IPS-15b (cell line): ENCODE results near the gene RPS5.
"Not testable (repeated sequence)": the region's sequence is repeated elsewhere in the genome, so short reads cannot be mapped to it uniquely, and the experiment has no call there.

Experiments used
- H3K27me3 ChIP-seq: one replicate; pipeline ENCODE4 v1.6.1; 2013; ENCODE audit warnings: low read length; ENCODE audit not compliant: control insufficient read depth, insufficient read depth
- H3K36me3 ChIP-seq: one replicate; pipeline ENCODE4 v1.6.1; 2013; ENCODE audit warnings: low read length; ENCODE audit not compliant: control insufficient read depth, insufficient read depth
- H3K4me1 ChIP-seq: one replicate; pipeline ENCODE4 v1.6.1; 2013; ENCODE audit warnings: mild to moderate bottlenecking, low read length; ENCODE audit not compliant: control insufficient read depth, insufficient read depth
- H3K4me3 ChIP-seq: one replicate; pipeline ENCODE4 v1.5.1; 2013; ENCODE audit warnings: low read depth, low read length
- H3K9ac ChIP-seq: one replicate; pipeline ENCODE4 v1.6.1; 2013; ENCODE audit warnings: low read depth, mild to moderate bottlenecking, low read length
- H3K9me3 ChIP-seq: one replicate; pipeline ENCODE4 v1.6.1; 2013; ENCODE audit warnings: mild to moderate bottlenecking, low read length; ENCODE audit not compliant: control insufficient read depth, insufficient read depth

The RPS5 gene

GRCh38 chr19:58362272-58362994 is 24.6 kb upstream of the RPS5 start, which contains the start of gene ZNF497:
Gene ZNF497 (minus strand): TSS chr19:58362751. CDS start chr19:58357635, 5,116 bp downstream.
- Histone ChIP-seq H3K36me3 (no peaks in the 10 kb centered on the region), H3K9me3 (no peaks in the 10 kb centered on the region)

DNA sequence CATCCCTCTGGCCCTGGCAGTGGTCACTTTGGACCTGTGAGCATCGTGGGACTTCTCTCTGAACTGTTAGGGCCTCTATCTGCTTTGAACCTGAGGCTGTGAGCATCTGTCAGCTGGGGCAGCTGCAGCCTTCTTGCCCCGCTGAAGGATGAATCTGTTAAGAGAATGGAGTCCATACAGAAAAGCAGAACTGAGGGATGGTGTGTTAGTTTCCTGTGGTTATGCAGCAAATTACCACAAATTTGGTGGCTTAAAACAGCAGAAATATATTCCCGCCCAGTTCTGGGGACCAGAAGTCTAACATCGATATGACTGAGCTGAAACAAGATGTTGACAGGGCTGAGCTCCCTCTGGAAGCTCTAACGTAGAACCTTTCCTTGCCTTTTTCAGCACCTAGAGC is 22.9 kb upstream of the RPS5 start:
- Histone ChIP-seq H3K36me3 (no peaks in the 10 kb centered on the region), H3K4me3 (no peak overlapping the region), H3K9me3 (no peaks in the 10 kb centered on the region), H3K9ac (no peak overlapping the region), H3K4me1 (no peaks in the 10 kb centered on the region), H3K27me3 (no peaks in the 10 kb centered on the region)

More at GRCh38 chr19:58362272-58362994, 24.6 kb upstream of the RPS5 start, which contains the start of gene ZNF497:
- Histone ChIP-seq H3K27me3 (no peaks in the 10 kb centered on the region), H3K9ac (peak within 1 kb of the TSS; percentile 91), H3K4me1 (no peaks in the 10 kb centered on the region), H3K4me3 (peak within 1 kb of the TSS; percentile 98)

GRCh38 chr19:58366585-58367430 is 20.3 kb upstream of the RPS5 start:
- Histone ChIP-seq H3K9ac (no peak overlapping the region), H3K4me1 (no peaks in the 10 kb centered on the region), H3K4me3 (no peak overlapping the region), H3K9me3 (no peaks in the 10 kb centered on the region), H3K27me3 (no peaks in the 10 kb centered on the region), H3K36me3 (no peaks in the 10 kb centered on the region)

GRCh38 chr19:58367698-58368454 is 19.2 kb upstream of the RPS5 start:
- no peaks in the 10 kb centered on the region for H3K27me3 ChIP-seq
- H3K9ac ChIP-seq: no peak overlapping the region
- no peaks in the 10 kb centered on the region for H3K4me1 ChIP-seq

GRCh38 chr19:58368561-58369360 is 18.3 kb upstream of the RPS5 start:
- no peaks in the 10 kb centered on the region for H3K36me3 ChIP-seq
- no peak overlapping the region for H3K9ac ChIP-seq
- no peak overlapping the region for H3K4me3 ChIP-seq

More at GRCh38 chr19:58367698-58368454, 19.2 kb upstream of the RPS5 start:
- no peaks in the 10 kb centered on the region for H3K9me3 ChIP-seq
- no peaks in the 10 kb centered on the region for H3K36me3 ChIP-seq
- H3K4me3 ChIP-seq: no peak overlapping the region

GRCh38 chr19:58372311-58373133 is 14.5 kb upstream of the RPS5 start:
- Histone ChIP-seq H3K4me1 (no peaks in the 10 kb centered on the region), H3K4me3 (no peak overlapping the region), H3K36me3 (no peaks in the 10 kb centered on the region), H3K27me3 (no peaks in the 10 kb centered on the region), H3K9ac (no peak overlapping the region), H3K9me3 (no peaks in the 10 kb centered on the region)

More at GRCh38 chr19:58368561-58369360, 18.3 kb upstream of the RPS5 start:
- H3K27me3 ChIP-seq: no peaks in the 10 kb centered on the region
- no peaks in the 10 kb centered on the region for H3K4me1 ChIP-seq
- no peaks in the 10 kb centered on the region for H3K9me3 ChIP-seq

- Histone ChIP-seq H3K9me3 (no peaks in the 10 kb centered on the region), H3K4me3 (no peak overlapping the region), H3K9ac (no peak overlapping the region), H3K27me3 (no peaks in the 10 kb centered on the region), H3K4me1 (no peaks in the 10 kb centered on the region), H3K36me3 (no peaks in the 10 kb centered on the region)
Observed at GRCh38 chr19:58374200-58374599, 12.9 kb upstream of the RPS5 start.

GRCh38 chr19:58376724-58377123 is 10.3 kb upstream of the RPS5 start:
- H3K36me3 ChIP-seq, H3K27me3 ChIP-seq, H3K9me3 ChIP-seq, H3K4me3 ChIP-seq, H3K9ac ChIP-seq, H3K4me1 ChIP-seq: not testable (repeated sequence)

GRCh38 chr19:58379246-58379645 is 7.8 kb upstream of the RPS5 start:
- no peaks in the 10 kb centered on the region for H3K36me3 ChIP-seq
- H3K9me3 ChIP-seq: no peaks in the 10 kb centered on the region
- H3K9ac ChIP-seq: no peak overlapping the region
- H3K27me3 ChIP-seq: no peaks in the 10 kb centered on the region
- peaks cover 3% of the 10 kb centered on the region for H3K4me1 ChIP-seq
- no peak overlapping the region for H3K4me3 ChIP-seq

DNA sequence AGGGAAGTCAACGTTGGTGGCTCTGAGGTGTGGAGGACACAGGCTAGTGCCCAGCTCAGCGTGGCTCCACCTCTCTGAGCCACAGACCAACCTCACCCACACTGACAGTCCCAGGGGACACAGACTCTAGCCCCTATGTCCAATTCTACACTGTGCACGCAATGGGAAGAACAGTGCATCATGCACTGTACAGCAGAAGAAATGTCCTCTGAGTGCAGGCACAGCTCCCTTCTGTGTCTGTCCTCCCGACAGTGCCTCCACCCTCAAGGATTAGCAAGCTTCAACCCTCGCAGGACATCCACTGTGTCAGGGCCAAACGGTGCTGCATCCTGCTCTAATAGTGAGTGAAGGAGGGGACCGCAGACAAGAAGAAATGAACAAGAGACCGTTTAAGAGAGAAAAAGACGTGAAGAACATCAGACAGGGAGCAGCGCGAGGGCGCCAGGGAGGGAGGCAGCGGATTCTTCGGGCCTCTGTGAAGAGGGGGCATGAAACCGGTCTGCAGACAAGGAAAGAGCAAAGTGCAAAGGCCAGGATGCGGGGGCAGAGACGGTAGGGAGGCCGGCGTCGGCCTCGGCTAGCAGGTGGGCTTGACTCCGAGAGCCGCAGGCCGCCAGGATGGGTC is 6.9 kb upstream of the RPS5 start:
- Histone ChIP-seq H3K9me3 (no peaks in the 10 kb centered on the region), H3K27me3 (no peaks in the 10 kb centered on the region), H3K4me3 (peak overlapping the region; percentile 92), H3K36me3 (no peaks in the 10 kb centered on the region), H3K4me1 (peaks cover 3% of the 10 kb centered on the region), H3K9ac (peak overlapping the region; percentile 90)
